Activated T-cell treated with anti-CD3 and anti-CD28 coated beads, Interleukin-2, amount 50 U/mL, for 72 hours (primary cell): Measurements from ENCODE around the gene MMP1. TPM values are rescaled to one million over a fixed set of nuclear protein-coding genes. Genes with fewer than 3 reads are reported as not detected.

Source experiments
- total RNA-seq, 2 donors: library from RNA; stranded (reverse); gene quantifications; one replicate each; pipeline ENCODE4 v1.2.3, GENCODE V29; 2022

The MMP1 gene
- total RNA-seq, 2 donors from 2014 or later = not detected

Other genes starting within 250 kb of the MMP1 start
- not detected for gene MMP20, start 172.8 kb downstream of the MMP1 start, total RNA-seq
- not detected for gene MMP27, start 92.4 kb downstream of the MMP1 start, total RNA-seq
- gene MMP8, start 73.2 kb downstream of the MMP1 start, total RNA-seq = not detected
- gene MMP10, start 17.5 kb downstream of the MMP1 start, total RNA-seq = 1 to 10 TPM in 1 of 2 donors, not detected in 1; 1.2 TPM
- not detected for gene MMP3, start 45.4 kb upstream of the MMP1 start, total RNA-seq
- gene MMP12, start 76.8 kb upstream of the MMP1 start, total RNA-seq = not detected
- not detected for gene MMP13, start 157.6 kb upstream of the MMP1 start, total RNA-seq